ENCODE results near the gene BTBD9.

Gene BTBD9

GRCh38 chr6:38319256-38320212, 320.2 kb downstream of the BTBD9 start:
- no peak for TF ChIP-seq CTCF (IDR thresholded peaks at IDR 0.05; ENCODE audit: low read depth, low read length)
- H3K9me3 ChIP-seq, result no peaks in the 10 kb centered on the region
- no peak for DNase-seq
- H3K4me1 ChIP-seq, result no peaks in the 10 kb centered on the region
- H3K36me3 ChIP-seq, result no peaks in the 10 kb centered on the region
- no peaks in the 10 kb centered on the region for H3K27me3 ChIP-seq
- no peak overlapping the region for H3K4me3 ChIP-seq (ENCODE audit: low read depth, low read length)

GRCh38 chr6:38316099-38316868, 323.4 kb downstream of the BTBD9 start:
- Histone ChIP-seq H3K27me3 (no peaks in the 10 kb centered on the region), H3K4me1 (no peaks in the 10 kb centered on the region), H3K4me3 (ENCODE audit: low read depth, low read length) (no peak overlapping the region), H3K9me3 (no peaks in the 10 kb centered on the region), H3K36me3 (no peaks in the 10 kb centered on the region)
- DNase-seq, result no peak
- no peak for TF ChIP-seq CTCF (IDR thresholded peaks at IDR 0.05; ENCODE audit: low read depth, low read length)

- no peak for TF ChIP-seq CTCF (IDR thresholded peaks at IDR 0.05; ENCODE audit: low read depth, low read length)
These were observed 328.5 kb downstream of the BTBD9 start for GRCh38 chr6:38311201-38311600.

GRCh38 chr6:38310061-38310460, 329.7 kb downstream of the BTBD9 start:
- no peak overlapping the region for H3K4me3 ChIP-seq (ENCODE audit: low read depth, low read length)
- H3K9me3 ChIP-seq, result no peaks in the 10 kb centered on the region
- H3K4me1 ChIP-seq, result peaks cover 7% of the 10 kb centered on the region
- H3K36me3 ChIP-seq, result no peaks in the 10 kb centered on the region
- DNase-seq, result no peak
- no peak for TF ChIP-seq CTCF (IDR thresholded peaks at IDR 0.05; ENCODE audit: low read depth, low read length)
- no peaks in the 10 kb centered on the region for H3K27me3 ChIP-seq

More at GRCh38 chr6:38311201-38311600, 328.5 kb downstream of the BTBD9 start:
- Histone ChIP-seq H3K4me1 (peaks cover 4% of the 10 kb centered on the region), H3K9me3 (no peaks in the 10 kb centered on the region), H3K27me3 (no peaks in the 10 kb centered on the region), H3K4me3 (ENCODE audit: low read depth, low read length) (no peak overlapping the region), H3K36me3 (no peaks in the 10 kb centered on the region)
- DNase-seq, result no peak

- H3K4me3 ChIP-seq (ENCODE audit: low read depth, low read length), result no peak overlapping the region
- peaks cover 7% of the 10 kb centered on the region for H3K4me1 ChIP-seq
- no peaks in the 10 kb centered on the region for H3K36me3 ChIP-seq
- no peak for DNase-seq
- no peaks in the 10 kb centered on the region for H3K9me3 ChIP-seq
- H3K27me3 ChIP-seq, result no peaks in the 10 kb centered on the region
- no peak for TF ChIP-seq CTCF (IDR thresholded peaks at IDR 0.05; ENCODE audit: low read depth, low read length)
These were observed 332.0 kb downstream of the BTBD9 start for GRCh38 chr6:38307740-38308139.
